ENCODE results near the gene OCLN.
"Not testable (repeated sequence)": the region's sequence is repeated elsewhere in the genome, so short reads cannot be mapped to it uniquely, and the experiment has no call there.

OCLN gene

GRCh38 chr5:69492391-69492922 is at the start of gene OCLN:
TSS of gene OCLN (plus strand) at chr5:69492790. CDS start at chr5:69504245, 11,455 bp downstream.
- no peak for DNase-seq (ENCODE audit: low read depth in 2 of 2)

- DNase-seq (ENCODE audit: low read depth in 2 of 2): no peak
Measured at GRCh38 chr5:69444127-69444754, 48.3 kb upstream of the OCLN start.

- no peak for DNase-seq (ENCODE audit: low read depth in 2 of 2)
Measured at GRCh38 chr5:69449511-69449910, 43.1 kb upstream of the OCLN start.

- DNase-seq (ENCODE audit: low read depth in 2 of 2): no peak
Measured at GRCh38 chr5:69450116-69450515, 42.5 kb upstream of the OCLN start.

- DNase-seq (ENCODE audit: low read depth in 2 of 2): not testable (repeated sequence)
Measured at GRCh38 chr5:69450527-69450926, 42.1 kb upstream of the OCLN start.

GRCh38 chr5:69451941-69452647 is 40.5 kb upstream of the OCLN start:
- DNase-seq (ENCODE audit: low read depth in 2 of 2): no peak

- not testable (repeated sequence) for DNase-seq (ENCODE audit: low read depth in 2 of 2)
Measured at GRCh38 chr5:69453487-69453886, 39.1 kb upstream of the OCLN start.

- DNase-seq (ENCODE audit: low read depth in 2 of 2): no peak
Measured at GRCh38 chr5:69454460-69455249, 37.9 kb upstream of the OCLN start.

- DNase-seq (ENCODE audit: low read depth in 2 of 2): not testable (repeated sequence)
Measured at GRCh38 chr5:69455428-69455988, 37.1 kb upstream of the OCLN start.

GRCh38 chr5:69462170-69462569 is 30.4 kb upstream of the OCLN start:
- DNase-seq (ENCODE audit: low read depth in 2 of 2): no peak

GRCh38 chr5:69466375-69466774 is 26.2 kb upstream of the OCLN start:
- not testable (repeated sequence) for DNase-seq (ENCODE audit: low read depth in 2 of 2)

- DNase-seq (ENCODE audit: low read depth in 2 of 2): no peak
Measured at GRCh38 chr5:69467442-69468225, 25.0 kb upstream of the OCLN start.

GRCh38 chr5:69468631-69469030 is 24.0 kb upstream of the OCLN start:
- no peak for DNase-seq (ENCODE audit: low read depth in 2 of 2)

- DNase-seq (ENCODE audit: low read depth in 2 of 2): not testable (repeated sequence)
Measured at GRCh38 chr5:69471516-69471915, 21.1 kb upstream of the OCLN start.

GRCh38 chr5:69472535-69473143 is 20.0 kb upstream of the OCLN start:
- DNase-seq (ENCODE audit: low read depth in 2 of 2): not testable (repeated sequence)

GRCh38 chr5:69477170-69477569 is 15.4 kb upstream of the OCLN start:
- no peak for DNase-seq (ENCODE audit: low read depth in 2 of 2)

- DNase-seq (ENCODE audit: low read depth in 2 of 2): not testable (repeated sequence)
Measured at GRCh38 chr5:69478296-69478695, 14.3 kb upstream of the OCLN start.

GRCh38 chr5:69484891-69485290 is 7.7 kb upstream of the OCLN start:
- DNase-seq (ENCODE audit: low read depth in 2 of 2): no peak

- no peak for DNase-seq (ENCODE audit: low read depth in 2 of 2)
Measured at GRCh38 chr5:69485471-69485870, 7.1 kb upstream of the OCLN start.

- no peak for DNase-seq (ENCODE audit: low read depth in 2 of 2)
Measured at GRCh38 chr5:69489246-69489645, 3.3 kb upstream of the OCLN start.

- no peak for DNase-seq (ENCODE audit: low read depth in 2 of 2)
Measured at GRCh38 chr5:69491027-69491426, 1.6 kb upstream of the OCLN start.
